Measurements from ENCODE around the gene SHISA6. TPM values are rescaled to one million over a fixed set of nuclear protein-coding genes. Genes with fewer than 3 reads are reported as not detected.

SHISA6 gene
- total and polyA plus RNA-seq, 2 donors (not counting 1 experiment from before 2014, with no cell fraction given) = not detected

GRCh38 chr17:11545696-11546095 is 304.7 kb downstream of the SHISA6 start:
- no peak overlapping the region for H3K9ac ChIP-seq (ENCODE audit: insufficient read depth, low read length)
- no peak for TF ChIP-seq CTCF (conservative IDR thresholded peaks at IDR 0.05 in 1 of 2, IDR thresholded peaks at IDR 0.05 in 1 of 2; ENCODE audit: low read depth in 1 of 2, low read length in 2 of 2)
- no peak for TF ChIP-seq EZH2 (IDR thresholded peaks at IDR 0.05; ENCODE audit: low read length, missing control alignments)
- no peaks in the 10 kb centered on the region for H3K79me2 ChIP-seq (ENCODE audit: control insufficient read depth, insufficient read depth, low read length)
- no peaks in the 10 kb centered on the region for H3K27me3 ChIP-seq (ENCODE audit: control insufficient read depth, insufficient read depth, low read length)
- H3K4me1 ChIP-seq (ENCODE audit: control insufficient read depth, extremely low read depth, insufficient read depth, low read length) = no peaks in the 10 kb centered on the region
- H3K9me3 ChIP-seq (ENCODE audit: control insufficient read depth, insufficient read depth, low read depth, low read length) = no peaks in the 10 kb centered on the region
- no peak for DNase-seq (ENCODE audit: low read depth in 2 of 2)
- no peak overlapping the region for H2AFZ ChIP-seq (ENCODE audit: low read length)
- H4K20me1 ChIP-seq (ENCODE audit: control insufficient read depth, extremely low read depth, insufficient read depth, low read length) = no peaks in the 10 kb centered on the region
- no peaks in the 10 kb centered on the region for H3K36me3 ChIP-seq (ENCODE audit: control insufficient read depth, insufficient read depth, low read length)
- no peak overlapping the region for H3K4me2 ChIP-seq (ENCODE audit: extremely low read depth, insufficient read depth, low read length)
- no peak overlapping the region for H3K27ac ChIP-seq (ENCODE audit: insufficient read depth, low read length)
- no peak overlapping the region for H3K4me3 ChIP-seq (replicated peaks in 1 of 4; ENCODE audit: control extremely low read depth in 1 of 4, insufficient read depth in 1 of 4, low read depth in 3 of 4, low read length in 4 of 4)

GRCh38 chr17:11547853-11548252 is 306.8 kb downstream of the SHISA6 start:
- Histone ChIP-seq H3K27me3 (ENCODE audit: control insufficient read depth, insufficient read depth, low read length) (no peaks in the 10 kb centered on the region), H3K27ac (ENCODE audit: insufficient read depth, low read length) (no peak overlapping the region), H3K79me2 (ENCODE audit: control insufficient read depth, insufficient read depth, low read length) (no peaks in the 10 kb centered on the region), H3K4me2 (ENCODE audit: extremely low read depth, insufficient read depth, low read length) (no peak overlapping the region), H4K20me1 (ENCODE audit: control insufficient read depth, extremely low read depth, insufficient read depth, low read length) (no peaks in the 10 kb centered on the region), H2AFZ (ENCODE audit: low read length) (no peak overlapping the region), H3K4me3 (replicated peaks in 1 of 4; ENCODE audit: control extremely low read depth in 1 of 4, insufficient read depth in 1 of 4, low read depth in 3 of 4, low read length in 4 of 4) (no peak overlapping the region), H3K36me3 (ENCODE audit: control insufficient read depth, insufficient read depth, low read length) (no peaks in the 10 kb centered on the region), H3K9ac (ENCODE audit: insufficient read depth, low read length) (no peak overlapping the region), H3K9me3 (ENCODE audit: control insufficient read depth, insufficient read depth, low read depth, low read length) (no peaks in the 10 kb centered on the region), H3K4me1 (ENCODE audit: control insufficient read depth, extremely low read depth, insufficient read depth, low read length) (no peaks in the 10 kb centered on the region)
- TF ChIP-seq EZH2 (IDR thresholded peaks at IDR 0.05; ENCODE audit: low read length, missing control alignments) (no peak), CTCF (conservative IDR thresholded peaks at IDR 0.05 in 1 of 2, IDR thresholded peaks at IDR 0.05 in 1 of 2; ENCODE audit: low read depth in 1 of 2, low read length in 2 of 2) (no peak)
- no peak for DNase-seq (ENCODE audit: low read depth in 2 of 2)

- no peaks in the 10 kb centered on the region for H3K4me1 ChIP-seq (ENCODE audit: control insufficient read depth, extremely low read depth, insufficient read depth, low read length)
- no peaks in the 10 kb centered on the region for H3K36me3 ChIP-seq (ENCODE audit: control insufficient read depth, insufficient read depth, low read length)
- no peak overlapping the region for H3K4me3 ChIP-seq (replicated peaks in 1 of 4; ENCODE audit: control extremely low read depth in 1 of 4, insufficient read depth in 1 of 4, low read depth in 3 of 4, low read length in 4 of 4)
Measured at GRCh38 chr17:11548398-11548797, 307.4 kb downstream of the SHISA6 start.

More at GRCh38 chr17:11548398-11548797, 307.4 kb downstream of the SHISA6 start:
- no peak for TF ChIP-seq CTCF (conservative IDR thresholded peaks at IDR 0.05 in 1 of 2, IDR thresholded peaks at IDR 0.05 in 1 of 2; ENCODE audit: low read depth in 1 of 2, low read length in 2 of 2)
- TF ChIP-seq EZH2 (IDR thresholded peaks at IDR 0.05; ENCODE audit: low read length, missing control alignments) = no peak
- Histone ChIP-seq H3K27me3 (ENCODE audit: control insufficient read depth, insufficient read depth, low read length) (no peaks in the 10 kb centered on the region), H3K79me2 (ENCODE audit: control insufficient read depth, insufficient read depth, low read length) (no peaks in the 10 kb centered on the region), H2AFZ (ENCODE audit: low read length) (no peak overlapping the region), H3K4me2 (ENCODE audit: extremely low read depth, insufficient read depth, low read length) (no peak overlapping the region), H4K20me1 (ENCODE audit: control insufficient read depth, extremely low read depth, insufficient read depth, low read length) (no peaks in the 10 kb centered on the region), H3K9ac (ENCODE audit: insufficient read depth, low read length) (no peak overlapping the region), H3K9me3 (ENCODE audit: control insufficient read depth, insufficient read depth, low read depth, low read length) (no peaks in the 10 kb centered on the region), H3K27ac (ENCODE audit: insufficient read depth, low read length) (no peak overlapping the region)
- no peak for DNase-seq (ENCODE audit: low read depth in 2 of 2)

All from fibroblast of lung (primary cell).